MCF 10A (cell line): ENCODE measurements around the gene SLX4IP. TPM values are rescaled to one million over a fixed set of nuclear protein-coding genes. Genes with fewer than 3 reads are reported as not detected.

Experiments used
- BruUV-seq: library from RNA; stranded (reverse); fragments of 400-500 nt; replicated peaks from 2 replicates; lab custom pipeline; 2021; lab: Mats Ljungman, UMichigan
- CTCF ChIA-PET: fragments of 300-600 bp; sonication (Branson Sonifier 250); formaldehyde crosslinking; extraction: SDS; loops from one replicate; lab custom pipeline; 2021; ENCODE audit warnings: antibody characterized with exemption, inconsistent platforms; lab: Yijun Ruan, JAX
- POLR2A ChIA-PET: fragments of 300-600, 350-650 bp; sonication (Branson Sonifier 250); formaldehyde crosslinking; extraction: SDS; loops from one replicate; lab custom pipeline; 2020; ENCODE audit warnings: antibody characterized with exemption, inconsistent platforms; lab: Yijun Ruan, JAX
- DNase-seq: peaks from one replicate; pipeline ENCODE4 v3.0.0-alpha.2; 2018; ENCODE audit not compliant: unreplicated experiment
- H3K27ac Mint-ChIP-seq: one replicate; pipeline ENCODE4 v1.8.0; 2022; ENCODE audit warnings: mild to moderate bottlenecking, low read depth, mixed read lengths; ENCODE audit not compliant: unreplicated experiment
- H3K27me3 Mint-ChIP-seq: one replicate; pipeline ENCODE4 v1.8.0; 2022; ENCODE audit warnings: mixed read lengths; ENCODE audit not compliant: insufficient read depth, unreplicated experiment
- H3K36me3 Mint-ChIP-seq: one replicate; pipeline ENCODE4 v1.8.0; 2022; ENCODE audit warnings: mild to moderate bottlenecking, moderate library complexity, mixed read lengths; ENCODE audit not compliant: insufficient read depth, unreplicated experiment
- H3K4me1 Mint-ChIP-seq: one replicate; pipeline ENCODE4 v1.8.0; 2022; ENCODE audit warnings: mixed read lengths; ENCODE audit not compliant: insufficient read depth, unreplicated experiment
- H3K4me3 Mint-ChIP-seq: one replicate; pipeline ENCODE4 v1.8.0; 2022; ENCODE audit warnings: mild to moderate bottlenecking, moderate library complexity, mixed read lengths; ENCODE audit not compliant: unreplicated experiment
- H3K9me3 Mint-ChIP-seq: one replicate; pipeline ENCODE4 v1.8.0; 2022; ENCODE audit warnings: mixed read lengths; ENCODE audit not compliant: unreplicated experiment
- CTCF ChIP-seq: fragments of 200-600 bp; IDR thresholded peaks from one replicate; pipeline ENCODE4 v1.8.0; 2022; ENCODE audit warnings: antibody characterized with exemption, mild to moderate bottlenecking; ENCODE audit not compliant: unreplicated experiment
- intact Hi-C: fragments of 100-400 bp; cut with micrococcal nuclease; formaldehyde crosslinking; loops from 2 replicates; pipeline ENCODE4 v1.14.1; 2022
- total RNA-seq: library from RNA; stranded (reverse); gene quantifications from 2 replicates; pipeline ENCODE4 v1.2.3, GENCODE V29; 2022

Gene SLX4IP
- total RNA-seq, 1 experiment from 2014 or later: 11.2 TPM

- no peak for DNase-seq
- ChIA-PET POLR2A (no interaction called here), CTCF (interaction anchor here (0.7 kb wide), 1 partner anchor 23 kb away, joined by 3 read pairs; no protein-coding TSS in a partner anchor)
- no peaks in the 10 kb centered on the region for H3K36me3 Mint-ChIP-seq
- H3K27me3 Mint-ChIP-seq: no peaks in the 10 kb centered on the region
- H3K4me1 Mint-ChIP-seq: peaks cover 54% of the 10 kb centered on the region
- no peak for TF ChIP-seq CTCF
- no TSS peak for BruUV-seq
- intact Hi-C loops: no loop called here
- H3K27ac Mint-ChIP-seq: no peak overlapping the region
- H3K9me3 Mint-ChIP-seq: no peaks in the 10 kb centered on the region
- no peak overlapping the region for H3K4me3 Mint-ChIP-seq
Measured at GRCh38 chr20:10501402-10501801, 66.3 kb downstream of the SLX4IP start.

GRCh38 chr20:10502098-10502526 is 67.0 kb downstream of the SLX4IP start:
- Mint-ChIP-seq H3K9me3 (no peaks in the 10 kb centered on the region), H3K27ac (no peak overlapping the region), H3K27me3 (no peaks in the 10 kb centered on the region), H3K36me3 (no peaks in the 10 kb centered on the region), H3K4me1 (peaks cover 61% of the 10 kb centered on the region), H3K4me3 (no peak overlapping the region)
- intact Hi-C loops: no loop called here
- no peak for TF ChIP-seq CTCF
- CTCF ChIA-PET: interaction anchor here (0.7 to 1.0 kb wide), 2 partner anchors 16 to 173 kb away, joined by 3 read pairs; no protein-coding TSS in a partner anchor
- no peak for DNase-seq
- no TSS peak for BruUV-seq
- POLR2A ChIA-PET: no interaction called here

GRCh38 chr20:10504608-10504993 is 69.5 kb downstream of the SLX4IP start:
- H3K4me1 Mint-ChIP-seq: peaks cover 67% of the 10 kb centered on the region
- ChIA-PET POLR2A (interaction anchor here (0.8 to 4.8 kb wide), 33 partner anchors 9 to 565 kb away, joined by 3 to 135 read pairs (median 6); partner anchors contain the start of genes JAG1, MKKS and SLX4IP), CTCF (interaction anchor here (0.5 to 2.3 kb wide), 15 partner anchors 12 to 800 kb away, joined by 3 to 12 read pairs (median 4); partner anchors contain the start of genes MKKS and SLX4IP)
- no TSS peak for BruUV-seq
- no peak for DNase-seq
- no peak for TF ChIP-seq CTCF
- intact Hi-C loops: loop anchor here (2.0 kb wide), 1 partner anchor 70 kb away; the partner anchor contains the start of genes MKKS and SLX4IP
- no peaks in the 10 kb centered on the region for H3K9me3 Mint-ChIP-seq
- H3K4me3 Mint-ChIP-seq: peak overlapping the region; percentile 52
- peak overlapping the region; percentile 89 for H3K27ac Mint-ChIP-seq
- no peaks in the 10 kb centered on the region for H3K36me3 Mint-ChIP-seq
- H3K27me3 Mint-ChIP-seq: no peaks in the 10 kb centered on the region

GRCh38 chr20:10504994-10505730 is 70.1 kb downstream of the SLX4IP start:
- H3K27ac Mint-ChIP-seq: peak overlapping the region; percentile 89

More at GRCh38 chr20:10504994-10505730, 70.1 kb downstream of the SLX4IP start:
- no peaks in the 10 kb centered on the region for H3K36me3 Mint-ChIP-seq
- ChIA-PET CTCF (interaction anchor here (0.6 to 2.3 kb wide), 15 partner anchors 11 to 1743 kb away, joined by 3 to 12 read pairs (median 6); partner anchors contain the start of genes MKKS and SLX4IP), POLR2A (interaction anchor here (0.8 to 4.8 kb wide), 33 partner anchors 9 to 566 kb away, joined by 3 to 135 read pairs (median 6); partner anchors contain the start of genes JAG1, MKKS and SLX4IP)
- BruUV-seq: no TSS peak
- DNase-seq: peak; percentile 74
- no peaks in the 10 kb centered on the region for H3K27me3 Mint-ChIP-seq
- intact Hi-C loops: loop anchor here (2.0 kb wide), 1 partner anchor 70 kb away; the partner anchor contains the start of genes MKKS and SLX4IP
- peaks cover 67% of the 10 kb centered on the region for H3K4me1 Mint-ChIP-seq
- no peaks in the 10 kb centered on the region for H3K9me3 Mint-ChIP-seq
- no peak for TF ChIP-seq CTCF
- peak overlapping the region; percentile 52 for H3K4me3 Mint-ChIP-seq
